Iris pigment epithelial cell (primary cell): Measurements from ENCODE around the gene ARPC1B.

Experiments used
- DNase-seq: peaks from one replicate; pipeline ENCODE4 v3.0.0-alpha.2; 2011; ENCODE audit warnings: low read depth

Gene ARPC1B

DNA sequence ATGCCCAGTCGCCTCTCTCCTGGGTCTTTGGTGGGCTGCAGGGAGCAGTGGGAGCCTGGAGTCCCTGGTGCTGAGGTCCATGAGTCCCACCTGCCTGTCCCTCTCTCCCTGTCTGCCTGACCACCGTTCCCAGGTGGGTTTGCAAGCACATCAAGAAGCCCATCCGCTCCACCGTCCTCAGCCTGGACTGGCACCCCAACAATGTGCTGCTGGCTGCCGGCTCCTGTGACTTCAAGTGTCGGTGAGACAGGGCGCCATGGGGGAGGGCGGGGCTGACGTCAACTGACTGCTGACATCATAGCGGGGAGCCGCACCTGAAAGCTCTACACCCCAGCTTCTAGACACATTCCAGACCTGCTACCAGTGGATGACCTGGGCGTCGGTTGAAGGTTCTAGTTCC is 15.2 kb downstream of the ARPC1B start:
- no peak for DNase-seq

DNA sequence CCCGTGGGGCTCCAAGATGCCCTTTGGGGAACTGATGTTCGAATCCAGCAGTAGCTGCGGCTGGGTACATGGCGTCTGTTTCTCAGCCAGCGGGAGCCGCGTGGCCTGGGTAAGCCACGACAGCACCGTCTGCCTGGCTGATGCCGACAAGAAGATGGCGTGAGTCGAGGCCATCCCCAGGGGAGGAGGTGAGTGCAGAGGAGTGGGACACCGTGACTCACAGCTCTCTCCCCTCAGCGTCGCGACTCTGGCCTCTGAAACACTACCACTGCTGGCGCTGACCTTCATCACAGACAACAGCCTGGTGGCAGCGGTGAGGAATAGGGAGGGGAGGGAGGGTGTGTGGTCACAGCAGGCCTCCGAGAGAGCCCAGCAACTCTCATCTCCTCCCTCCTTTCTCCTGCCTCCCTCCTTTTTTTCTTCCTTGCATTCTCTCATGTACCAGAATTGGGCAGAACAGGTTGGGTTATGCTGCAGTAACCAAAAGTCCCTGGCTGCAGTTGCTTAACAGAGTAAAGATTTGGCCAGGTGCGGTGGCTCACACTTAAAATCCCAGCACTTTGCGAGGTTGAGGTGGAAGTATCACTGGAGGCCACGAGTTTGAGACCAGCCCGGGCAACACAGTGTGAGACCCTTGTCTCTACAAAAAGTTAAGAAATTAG is 16.5 kb downstream of the ARPC1B start:
- DNase-seq: no peak

DNA sequence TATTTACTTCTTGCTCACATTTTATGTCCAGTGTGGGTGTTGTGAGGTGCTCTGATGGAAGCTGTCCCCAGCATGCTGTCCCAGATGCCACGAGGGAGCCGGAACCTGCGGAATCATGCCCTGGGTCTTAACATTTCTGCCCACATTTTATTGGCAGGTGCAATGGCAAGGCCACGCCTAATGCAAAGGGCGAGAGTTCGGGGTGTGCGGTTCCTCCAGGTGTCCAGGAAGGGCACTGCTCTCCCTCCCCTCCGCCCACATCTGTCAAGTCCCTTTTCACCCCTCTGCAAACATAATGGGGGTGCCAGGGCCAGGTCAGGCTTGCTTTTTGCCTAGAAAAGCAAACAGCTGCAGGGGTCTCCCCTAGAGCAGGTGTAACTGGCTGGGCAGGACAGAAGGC is 17.5 kb downstream of the ARPC1B start:
- no peak for DNase-seq

DNA sequence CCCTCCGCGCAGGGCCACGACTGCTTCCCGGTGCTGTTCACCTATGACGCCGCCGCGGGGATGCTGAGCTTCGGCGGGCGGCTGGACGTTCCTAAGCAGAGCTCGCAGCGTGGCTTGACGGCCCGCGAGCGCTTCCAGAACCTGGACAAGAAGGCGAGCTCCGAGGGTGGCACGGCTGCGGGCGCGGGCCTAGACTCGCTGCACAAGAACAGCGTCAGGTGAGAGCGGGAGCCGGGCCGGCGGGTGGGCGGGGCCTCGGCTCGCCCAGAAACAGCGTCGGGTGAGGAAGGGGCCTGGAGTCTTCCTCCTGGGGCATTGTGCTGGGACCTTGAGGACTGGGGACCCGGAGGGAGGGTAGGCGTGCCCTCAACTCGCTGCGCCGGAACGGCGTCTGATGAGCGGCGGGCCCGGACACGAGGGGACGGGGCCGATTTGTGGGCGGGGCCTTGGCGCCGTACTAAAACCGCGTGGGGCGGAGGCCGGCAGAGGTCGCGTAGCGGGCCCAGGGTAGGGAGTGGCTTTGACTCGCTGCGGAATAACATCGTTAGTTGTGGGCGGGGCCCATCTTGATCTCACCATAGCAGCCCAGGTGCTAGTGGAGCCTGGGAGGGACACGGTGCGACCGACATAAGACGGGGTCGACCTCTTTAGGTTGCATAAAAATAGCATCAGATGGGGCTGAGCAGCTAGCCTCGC is 18.3 kb downstream of the ARPC1B start:
- peak; percentile 76 for DNase-seq

DNA sequence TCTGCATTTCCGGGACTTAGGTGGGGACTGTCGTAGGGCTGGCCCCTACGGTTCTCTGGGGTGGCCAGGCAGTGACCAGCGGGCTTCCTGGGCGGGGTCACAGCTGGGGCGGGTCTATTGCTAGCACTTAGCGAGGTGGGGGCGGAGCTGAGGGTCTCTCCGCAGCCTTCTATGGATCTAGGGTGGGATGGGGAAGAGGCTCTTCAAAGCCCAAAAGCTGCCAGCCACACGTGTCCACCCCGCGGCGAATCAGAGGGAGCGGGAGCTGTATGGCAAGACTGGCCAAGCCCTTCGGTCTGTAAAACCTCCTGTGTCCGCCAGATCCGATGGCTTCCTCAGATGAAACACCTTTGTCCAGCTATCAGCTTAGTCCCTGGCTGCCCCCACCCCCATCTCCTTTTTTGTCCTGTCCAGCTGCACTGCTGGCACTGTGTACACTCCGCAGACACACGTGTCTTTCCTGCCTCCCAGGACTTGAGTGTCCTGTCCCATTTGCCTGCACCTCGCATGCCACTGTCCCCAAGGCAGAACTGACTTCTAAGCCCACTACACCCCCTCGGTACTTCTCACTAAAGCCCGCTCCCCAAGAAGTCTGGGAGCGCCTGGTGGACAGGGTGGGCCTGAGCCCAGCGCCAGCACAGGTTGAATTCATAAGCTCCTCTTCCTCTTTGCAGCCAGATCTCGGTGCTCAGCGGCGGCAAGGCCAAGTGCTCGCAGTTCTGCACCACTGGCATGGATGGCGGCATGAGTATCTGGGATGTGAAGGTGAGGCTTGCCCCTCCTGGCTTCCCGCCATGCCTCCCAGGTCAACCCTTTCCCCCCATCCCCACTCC is 19.0 kb downstream of the ARPC1B start:
- no peak for DNase-seq

DNA sequence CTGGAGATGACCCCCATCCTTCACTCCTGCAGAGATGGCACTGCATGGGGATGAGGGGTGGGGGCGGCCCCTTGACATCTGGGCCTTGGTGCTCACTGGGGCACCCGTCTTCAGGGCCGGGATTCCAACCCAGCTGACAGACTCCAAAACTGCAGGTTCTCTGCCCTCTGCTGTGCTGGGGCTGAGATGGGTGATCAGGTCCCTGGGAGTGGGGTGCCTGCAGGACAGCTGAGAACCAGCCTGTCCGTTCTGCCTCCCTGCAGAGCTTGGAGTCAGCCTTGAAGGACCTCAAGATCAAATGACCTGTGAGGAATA is 19.6 kb downstream of the ARPC1B start:
- DNase-seq: no peak

DNA sequence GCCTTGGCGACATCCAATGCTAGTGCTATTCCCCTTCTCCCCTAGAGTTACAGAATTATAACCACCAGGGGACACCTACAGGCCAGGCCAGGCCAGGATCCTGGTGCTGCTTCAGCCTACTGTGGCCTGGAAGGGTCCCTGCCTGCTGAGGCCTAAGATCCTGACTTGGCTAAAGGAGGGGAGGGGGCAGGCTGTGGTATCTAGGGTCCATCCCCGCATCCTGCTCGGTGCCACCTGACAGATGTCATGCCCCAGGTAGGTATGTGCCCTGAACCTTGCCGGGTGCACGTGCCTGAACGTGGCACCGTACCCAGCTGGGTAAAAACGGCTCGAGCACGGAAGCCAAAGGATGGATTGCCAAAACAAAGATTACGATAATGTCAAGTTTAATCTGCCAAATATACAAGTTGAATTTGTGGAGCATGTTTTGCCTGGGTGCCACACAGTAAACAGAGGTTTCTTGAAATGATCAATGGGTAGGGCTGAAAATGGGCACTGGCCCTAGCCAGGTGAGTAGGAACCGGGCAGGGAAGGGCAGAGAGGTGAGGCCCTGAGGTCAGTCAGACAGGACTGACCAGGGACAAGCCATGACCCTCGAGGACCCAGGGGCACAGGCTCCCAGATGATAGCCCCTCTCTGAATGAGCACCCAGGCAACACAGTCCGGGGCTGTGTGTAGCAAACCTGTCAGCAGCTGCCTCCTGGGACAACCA is 21.2 kb downstream of the ARPC1B start:
- no peak for DNase-seq

DNA sequence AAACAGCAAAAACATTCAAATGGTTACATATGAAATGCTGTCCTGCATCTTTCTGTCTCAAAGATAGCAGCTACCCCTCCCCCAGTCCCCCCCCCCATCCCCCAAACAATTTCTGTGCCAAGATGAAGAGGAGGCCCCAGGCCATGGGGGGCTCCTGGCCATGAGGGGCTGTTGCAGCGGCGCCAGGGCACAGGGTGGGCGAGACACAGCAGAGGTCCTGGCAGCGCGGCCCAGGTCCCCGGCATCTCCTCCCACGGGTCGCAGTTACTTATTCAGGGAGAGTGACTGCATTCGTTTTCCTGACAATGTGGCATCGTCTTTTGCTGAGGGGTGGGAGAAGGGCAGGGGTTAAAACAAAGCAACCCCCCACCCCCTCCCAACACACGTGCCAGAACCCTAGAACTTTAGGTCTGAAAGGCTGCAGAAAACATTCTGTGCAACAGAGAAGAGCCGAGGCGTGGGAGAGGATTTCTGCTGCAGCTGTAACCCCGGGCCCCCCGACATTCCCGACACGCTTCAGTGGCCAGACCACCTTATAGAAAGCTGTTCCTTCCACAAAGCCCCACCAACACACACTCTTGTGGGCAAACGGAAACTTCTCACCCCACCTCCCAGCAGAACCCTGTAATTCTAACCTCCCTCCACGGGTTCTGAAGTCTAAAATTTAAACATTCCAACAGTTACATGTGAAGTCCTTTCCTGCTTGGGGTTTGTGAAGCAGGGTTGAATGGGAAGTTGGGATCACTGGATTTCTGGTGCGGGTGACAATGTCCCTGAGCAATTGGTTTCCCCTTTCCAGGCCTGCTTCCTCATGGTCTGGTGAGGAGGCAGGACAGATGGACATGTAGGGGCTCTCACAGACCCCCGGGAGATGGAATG is 22.1 kb downstream of the ARPC1B start:
- no peak for DNase-seq

DNA sequence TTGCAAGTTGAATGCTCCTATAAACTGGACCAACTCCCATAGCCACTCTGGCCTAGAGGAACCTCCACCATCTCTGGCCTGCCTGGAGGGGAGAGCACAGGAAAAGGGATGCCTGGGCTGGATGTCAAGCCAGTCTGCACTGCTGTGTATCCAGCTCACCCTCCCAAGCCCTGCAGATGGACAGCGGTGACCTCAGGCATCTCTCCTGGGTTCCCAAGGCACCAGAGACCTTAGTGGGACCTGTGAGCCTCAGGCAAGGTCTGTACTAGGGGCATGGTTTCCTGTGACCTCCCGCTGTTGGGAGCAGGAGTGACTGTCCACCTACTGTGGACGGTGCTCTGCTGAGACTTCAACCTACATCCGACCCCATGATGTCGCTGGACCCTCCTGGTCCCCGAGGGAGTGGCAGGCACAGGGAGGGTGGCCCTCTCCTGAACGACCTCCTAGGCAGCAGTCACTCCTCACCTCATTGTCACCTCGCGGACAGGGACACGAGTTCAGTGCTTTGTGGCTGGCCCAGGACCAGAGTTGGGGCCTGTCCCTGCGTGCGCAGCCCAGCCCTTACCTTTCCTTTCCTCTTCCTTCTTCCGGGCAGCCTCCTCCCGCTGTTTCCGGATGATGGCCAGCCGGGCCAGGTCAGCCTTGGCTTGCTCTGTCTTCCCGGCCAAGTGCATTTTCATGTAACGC is 22.9 kb downstream of the ARPC1B start:
- DNase-seq: no peak

DNA sequence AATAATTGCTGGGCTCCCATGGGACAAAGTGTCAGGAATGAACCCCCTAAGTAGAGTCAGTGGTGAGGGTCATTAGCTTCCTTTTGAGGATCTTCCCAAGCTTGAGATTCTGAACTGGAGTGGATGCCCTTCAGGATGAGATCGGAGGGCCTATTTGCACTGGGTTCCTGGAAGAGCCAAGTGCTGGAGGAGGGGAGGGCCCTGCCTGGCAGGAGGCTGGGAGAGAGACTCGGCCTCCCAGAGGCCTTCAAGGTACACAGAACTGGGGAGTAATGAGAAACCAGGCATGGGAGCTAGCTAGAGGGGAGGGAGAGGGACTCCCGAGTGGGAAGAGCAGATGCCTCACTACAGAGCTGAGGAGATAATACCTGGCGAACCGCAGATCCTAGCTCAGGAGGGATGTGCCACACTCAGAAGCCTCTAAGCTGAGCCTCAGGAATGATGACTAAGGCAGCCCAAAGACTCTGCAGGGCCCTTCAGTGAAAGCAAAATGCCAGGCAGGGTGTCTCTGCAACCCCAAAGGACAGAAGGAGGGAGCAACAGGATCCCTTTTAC is 24.4 kb downstream of the ARPC1B start:
- DNase-seq: no peak

DNA sequence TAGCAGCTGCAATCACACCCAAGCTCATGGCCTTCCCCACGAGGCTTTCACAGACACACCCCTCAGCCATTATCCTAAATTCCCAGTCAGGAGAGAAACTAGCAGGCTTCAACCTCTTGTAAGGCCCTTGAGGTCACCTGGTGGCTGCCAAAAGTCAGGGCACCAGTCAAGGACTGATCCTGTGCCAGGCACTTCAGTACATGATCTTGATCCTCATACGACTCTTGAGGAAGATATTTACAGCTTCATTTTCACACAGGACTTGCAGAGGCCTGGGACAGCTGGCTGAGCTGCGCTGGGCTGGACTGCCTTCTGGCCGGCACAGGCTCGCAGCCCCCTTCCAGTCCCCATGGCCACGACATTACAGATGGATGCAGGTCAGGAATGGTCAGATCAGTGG is 25.1 kb downstream of the ARPC1B start:
- DNase-seq: no peak

DNA sequence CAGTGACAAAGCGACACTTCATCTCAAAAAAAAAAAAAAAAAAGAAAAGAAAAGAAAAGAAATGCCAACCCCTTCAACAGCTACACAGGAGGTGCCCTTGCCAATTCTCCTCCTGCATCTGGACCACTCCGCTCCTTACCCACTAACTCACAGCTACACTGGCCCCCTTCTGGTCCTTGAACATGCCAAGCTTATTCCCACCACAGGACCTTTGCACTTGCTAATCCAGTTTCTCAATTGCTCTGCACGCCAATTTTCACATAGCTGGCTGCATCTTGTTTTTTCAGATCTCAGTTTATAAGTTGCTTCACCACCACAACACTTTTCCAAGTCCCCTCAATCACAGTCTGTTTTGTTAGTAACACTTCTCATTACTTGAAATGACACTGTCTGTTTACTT is 28.3 kb downstream of the ARPC1B start:
- DNase-seq: no peak

DNA sequence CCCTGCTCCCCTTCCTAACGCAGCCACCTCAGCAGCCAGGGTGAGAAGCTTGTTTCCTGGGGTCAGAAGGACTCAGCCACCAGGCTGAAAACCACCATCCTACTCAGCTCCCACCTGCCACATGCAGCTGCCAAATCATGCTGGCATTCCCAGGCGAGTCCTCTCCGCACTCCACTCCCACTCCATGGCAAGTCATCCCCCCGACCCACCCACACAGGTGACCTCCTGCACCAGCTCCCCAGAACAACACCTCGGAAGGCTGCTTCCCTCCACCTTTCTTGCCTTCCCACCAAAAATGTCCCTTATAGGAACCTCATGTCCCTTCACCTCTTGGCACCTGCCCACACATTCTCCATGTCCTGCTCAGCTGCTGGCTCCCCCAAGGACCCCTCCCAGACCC is 29.2 kb downstream of the ARPC1B start:
- no peak for DNase-seq

DNA sequence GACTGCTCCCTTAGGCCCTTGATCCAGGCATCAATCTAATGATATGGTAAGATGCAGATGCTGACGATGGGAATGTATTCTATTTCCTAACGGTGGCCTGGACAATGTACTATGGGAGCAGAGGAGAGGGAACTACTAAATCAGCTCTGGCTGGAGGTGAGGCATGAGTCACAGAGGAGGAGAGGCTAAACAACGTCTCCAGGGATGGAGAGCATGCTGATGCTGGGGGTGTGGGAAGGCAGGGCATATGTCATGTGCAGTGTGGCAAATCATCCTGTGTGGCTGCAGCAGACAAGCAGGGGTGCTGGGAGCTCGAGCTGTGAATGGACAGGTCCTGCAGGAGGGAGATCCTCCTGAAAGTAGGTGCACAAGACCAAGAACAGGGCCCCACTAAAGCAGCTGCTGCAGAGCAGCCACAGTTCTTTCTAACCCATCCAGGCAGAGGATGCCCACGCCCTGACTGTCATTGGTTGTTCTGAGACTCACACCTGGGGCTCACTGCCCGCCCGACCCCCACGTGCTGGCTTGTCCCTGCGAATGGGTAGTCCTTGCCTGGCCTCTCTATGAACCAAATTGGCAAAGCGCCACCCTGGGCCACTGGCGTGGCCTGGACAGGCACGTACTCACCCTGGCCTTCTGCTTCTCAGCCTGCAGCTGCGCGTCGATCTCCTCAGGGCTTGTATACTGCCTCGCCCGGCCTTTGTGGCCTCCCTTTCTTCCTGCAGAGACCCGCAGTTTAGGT is 29.9 kb downstream of the ARPC1B start:
- peak; percentile 43 for DNase-seq

DNA sequence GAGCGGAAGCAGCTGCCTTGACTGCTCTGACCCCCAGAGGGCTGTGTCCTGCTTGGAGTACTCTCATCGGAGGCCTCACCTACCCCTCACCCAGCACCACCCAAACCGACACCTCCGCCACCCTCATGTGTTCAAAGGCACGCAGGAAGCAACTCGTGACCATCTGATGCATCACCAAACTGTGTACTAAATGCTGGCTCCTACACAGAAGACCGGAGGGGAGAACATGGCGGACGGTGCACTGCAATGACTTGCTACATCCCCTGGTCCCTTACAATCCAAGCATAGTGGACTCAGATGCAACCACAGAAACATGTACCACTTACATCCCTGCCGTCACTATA is 30.4 kb downstream of the ARPC1B start:
- DNase-seq: no peak

DNA sequence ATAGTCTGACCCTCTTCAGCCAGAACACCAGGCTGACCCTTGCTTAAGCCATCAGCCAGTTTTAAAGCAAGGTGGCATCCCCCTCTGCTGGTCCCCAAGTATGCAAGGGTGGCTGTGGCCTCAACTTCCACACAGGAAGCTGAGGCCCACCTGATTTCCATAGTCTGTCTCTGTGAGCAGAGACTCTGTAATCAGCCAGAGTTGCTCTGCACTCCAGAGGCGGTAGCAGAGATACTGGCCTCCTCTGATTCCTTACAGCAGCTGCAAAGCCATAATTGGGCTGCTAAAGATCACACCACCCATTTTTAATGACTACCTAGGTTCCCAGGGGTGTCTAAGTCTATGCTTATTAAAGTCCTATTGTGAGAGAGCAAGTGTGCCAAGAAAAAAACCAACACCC is 32.0 kb downstream of the ARPC1B start:
- DNase-seq: no peak

DNA sequence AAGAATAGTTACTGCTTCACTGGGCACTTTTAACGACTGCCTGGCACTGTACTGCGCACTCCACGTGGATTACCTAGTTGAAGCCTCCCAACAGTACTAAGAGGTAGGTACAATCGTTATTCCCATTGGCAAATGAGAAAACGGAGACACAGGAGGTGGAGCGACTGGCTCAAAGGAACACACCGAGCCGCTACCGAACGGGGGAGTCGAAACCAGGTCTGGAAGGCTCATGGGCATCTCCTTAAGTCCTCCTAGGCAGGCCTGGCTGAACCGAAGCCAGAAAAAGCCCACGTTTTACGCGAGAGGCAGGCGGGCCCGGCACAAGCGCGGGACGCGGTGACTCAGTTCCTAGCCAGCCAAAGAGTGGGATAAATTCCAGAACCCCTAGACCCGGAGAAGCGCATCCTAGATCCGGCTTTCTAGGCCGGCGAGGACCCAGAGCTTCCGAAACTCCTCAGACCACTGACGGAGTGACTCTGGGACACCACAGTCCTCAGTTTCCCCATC is 33.4 kb downstream of the ARPC1B start:
- peak; percentile 84 for DNase-seq

DNA sequence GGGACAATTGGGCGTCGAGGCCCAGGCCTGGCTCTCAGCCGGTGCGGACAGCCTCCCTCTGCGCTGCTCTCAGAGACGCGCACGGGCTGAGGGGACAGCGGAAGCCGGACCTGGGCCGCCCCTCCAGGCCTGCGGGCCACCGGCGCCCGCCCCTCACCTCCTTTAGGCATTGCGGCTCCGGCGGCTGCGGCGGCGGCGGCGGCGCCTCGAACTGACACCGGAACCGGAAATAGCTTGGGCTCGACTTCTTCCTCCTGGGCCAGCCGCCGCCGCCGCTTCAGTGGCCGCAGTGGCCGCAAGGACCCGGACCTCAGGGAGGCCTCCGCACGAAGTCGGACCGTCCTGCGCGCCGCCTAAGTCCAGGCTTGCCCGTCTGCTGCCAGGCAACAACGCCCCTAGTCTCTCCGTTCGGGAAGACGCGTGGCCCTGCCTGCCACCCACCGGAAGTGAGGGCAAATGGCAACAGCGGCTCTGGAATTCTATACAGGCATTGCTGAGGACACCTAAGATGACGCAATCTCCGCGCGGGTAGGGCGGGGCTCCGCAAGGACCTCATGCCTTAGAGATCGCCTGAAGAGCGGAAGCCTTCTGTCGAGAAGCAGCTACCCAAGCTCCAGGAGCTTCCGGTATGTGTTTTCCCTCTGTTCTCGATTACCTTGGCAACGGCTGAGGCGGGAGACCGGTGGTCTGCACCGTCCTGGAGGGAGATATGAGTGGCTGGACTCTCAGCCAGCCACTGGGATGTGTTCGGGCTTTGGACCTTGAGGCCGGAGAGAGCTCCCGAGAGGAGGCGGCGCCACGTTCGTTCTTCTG is 34.1 kb downstream of the ARPC1B start, which contains the start of the genes BUD31 and PDAP1:
Gene BUD31 (plus strand): TSS at position 591 of the 813 bp plus-strand sequence. CDS start 2,124 bp downstream, outside the sequence.
Gene PDAP1 (minus strand): TSS at position 219 of the 813 bp plus-strand sequence. CDS start 49 bp downstream, at position 170.
- peak; percentile 95 for DNase-seq

DNA sequence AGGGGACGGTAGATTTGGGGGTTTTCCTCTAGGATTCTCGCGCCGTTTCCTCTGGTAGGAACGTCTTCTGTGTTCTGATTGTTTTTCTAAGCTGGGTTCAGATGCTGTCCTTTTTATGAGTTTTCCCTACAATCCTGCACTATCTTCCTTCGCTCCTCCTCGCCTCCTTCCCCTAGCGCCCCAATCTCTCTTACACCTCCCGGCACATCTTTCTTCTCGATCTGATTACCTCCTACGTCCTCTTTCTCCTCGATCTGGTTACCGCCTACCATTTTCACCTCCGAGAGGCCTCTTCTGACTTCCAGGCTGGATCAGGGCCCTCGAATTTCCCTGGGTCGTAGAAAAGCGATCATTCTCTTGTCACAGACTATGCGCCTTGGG is 34.7 kb downstream of the ARPC1B start:
- no peak for DNase-seq
